OCI-LY1 (cell line): ENCODE measurements around the gene GIT2.

ENCODE experiments used
- EZH2 ChIP-seq: fragments of 200-600 bp; sonication (generic), shearing (Covaris generic); IDR thresholded peaks from 2 replicates; pipeline ENCODE4 v1.8.0; 2017; ENCODE audit warnings: borderline replicate concordance, mixed run types, mild to moderate bottlenecking, antibody characterized with exemption, low read length, moderate library complexity, mixed read lengths
- TF ChIP-seq, protein P1 (sequence below): fragments of 200-600 bp; sonication (generic), shearing (Covaris generic); IDR thresholded peaks from 2 replicates; pipeline ENCODE4 v1.5.1; 2017; ENCODE audit warnings: mild to moderate bottlenecking, antibody characterized with exemption, low read length, moderate library complexity, mixed read lengths

DNA sequence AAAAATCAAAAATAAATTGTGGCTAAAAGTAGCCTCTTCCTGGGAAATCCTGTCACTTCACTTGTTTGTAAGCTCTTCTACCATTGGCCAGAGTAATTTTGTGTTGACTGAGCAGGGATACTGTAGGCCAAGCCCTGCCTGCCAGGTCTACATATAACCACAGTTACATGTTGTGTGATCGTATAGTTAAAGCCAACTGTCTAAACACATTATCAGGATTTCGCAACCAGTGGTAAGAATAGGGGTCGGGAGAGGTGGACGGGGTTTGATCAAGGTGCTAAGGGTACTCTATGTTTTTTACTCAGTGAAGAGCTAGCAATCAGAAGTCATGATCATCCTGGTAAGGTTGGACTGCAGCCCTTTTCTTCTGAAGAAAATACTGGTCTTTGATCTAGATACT is 16.5 kb upstream of the GIT2 start:
- TF ChIP-seq, protein P1, sequence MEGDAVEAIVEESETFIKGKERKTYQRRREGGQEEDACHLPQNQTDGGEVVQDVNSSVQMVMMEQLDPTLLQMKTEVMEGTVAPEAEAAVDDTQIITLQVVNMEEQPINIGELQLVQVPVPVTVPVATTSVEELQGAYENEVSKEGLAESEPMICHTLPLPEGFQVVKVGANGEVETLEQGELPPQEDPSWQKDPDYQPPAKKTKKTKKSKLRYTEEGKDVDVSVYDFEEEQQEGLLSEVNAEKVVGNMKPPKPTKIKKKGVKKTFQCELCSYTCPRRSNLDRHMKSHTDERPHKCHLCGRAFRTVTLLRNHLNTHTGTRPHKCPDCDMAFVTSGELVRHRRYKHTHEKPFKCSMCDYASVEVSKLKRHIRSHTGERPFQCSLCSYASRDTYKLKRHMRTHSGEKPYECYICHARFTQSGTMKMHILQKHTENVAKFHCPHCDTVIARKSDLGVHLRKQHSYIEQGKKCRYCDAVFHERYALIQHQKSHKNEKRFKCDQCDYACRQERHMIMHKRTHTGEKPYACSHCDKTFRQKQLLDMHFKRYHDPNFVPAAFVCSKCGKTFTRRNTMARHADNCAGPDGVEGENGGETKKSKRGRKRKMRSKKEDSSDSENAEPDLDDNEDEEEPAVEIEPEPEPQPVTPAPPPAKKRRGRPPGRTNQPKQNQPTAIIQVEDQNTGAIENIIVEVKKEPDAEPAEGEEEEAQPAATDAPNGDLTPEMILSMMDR: no peak
- TF ChIP-seq EZH2: no peak
